ENCODE results near the gene ATG101. TPM values are rescaled to one million over a fixed set of nuclear protein-coding genes. Genes with fewer than 3 reads are reported as not detected.
A peak's percentile ranks its signal among the peaks of the same experiment; 100 is the strongest.
"Not testable (repeated sequence)": the region's sequence is repeated elsewhere in the genome, so short reads cannot be mapped to it uniquely, and the experiment has no call there.

ATG101 gene
- total RNA-seq, 1 donor from 2014 or later = 79.6 TPM

GRCh38 chr12:52080403-52081251, 10.8 kb downstream of the ATG101 start:
- DNase-seq = no peak

GRCh38 chr12:52081263-52081733, 11.5 kb downstream of the ATG101 start:
- no peak for DNase-seq

- DNase-seq = no peak
These were observed 12.4 kb downstream of the ATG101 start for GRCh38 chr12:52082026-52082668.

- no peak for DNase-seq
These were observed 12.8 kb downstream of the ATG101 start for GRCh38 chr12:52082669-52082987.

- peak; percentile 76 for DNase-seq
These were observed 13.3 kb downstream of the ATG101 start for GRCh38 chr12:52082988-52083637.

- no peak for DNase-seq
These were observed 13.8 kb downstream of the ATG101 start for GRCh38 chr12:52083638-52083996.

- DNase-seq = no peak
These were observed 14.9 kb downstream of the ATG101 start for GRCh38 chr12:52084491-52085231.

- DNase-seq = no peak
These were observed 16.0 kb downstream of the ATG101 start for GRCh38 chr12:52085682-52086180.

GRCh38 chr12:52086366-52086765, 16.6 kb downstream of the ATG101 start:
- no peak for DNase-seq

GRCh38 chr12:52086944-52087835, 17.4 kb downstream of the ATG101 start:
- DNase-seq = no peak

GRCh38 chr12:52087961-52088820, 18.4 kb downstream of the ATG101 start:
- DNase-seq = no peak

GRCh38 chr12:52089491-52089890, 19.7 kb downstream of the ATG101 start:
- DNase-seq = no peak

- DNase-seq = no peak
These were observed 20.5 kb downstream of the ATG101 start for GRCh38 chr12:52090291-52090690.

GRCh38 chr12:52091061-52091460, 21.3 kb downstream of the ATG101 start:
- no peak for DNase-seq

GRCh38 chr12:52091869-52092268, 22.1 kb downstream of the ATG101 start:
- no peak for DNase-seq

GRCh38 chr12:52093346-52093745, 23.6 kb downstream of the ATG101 start:
- DNase-seq = no peak

- DNase-seq = no peak
These were observed 26.7 kb downstream of the ATG101 start for GRCh38 chr12:52096332-52097044.

GRCh38 chr12:52097045-52097666, 27.4 kb downstream of the ATG101 start:
- DNase-seq = no peak

GRCh38 chr12:52104431-52105089, 34.8 kb downstream of the ATG101 start:
- DNase-seq = not testable (repeated sequence)
